Thymus (tissue), 14 donors: Measurements from ENCODE around the gene UGT1A8. TPM values are rescaled to one million over a fixed set of nuclear protein-coding genes. Genes with fewer than 3 reads are reported as not detected.
"Not testable (repeated sequence)": the region's sequence is repeated elsewhere in the genome, so short reads cannot be mapped to it uniquely, and the experiment has no call there.

Experiments
- DNase-seq, 9 donors: peaks; one replicate each; pipeline ENCODE4 v3.0.0-alpha.2; 2013; ENCODE audit warnings: low spot score in 9 of 9, low read depth in 6 of 9, missing footprints in 1 of 9
- H3K27ac ChIP-seq, 2 donors: one replicate each; pipeline ENCODE4 v1.5.1; 2013; ENCODE audit warnings: control low read depth in 1 of 2, low read depth in 1 of 2, low read length in 1 of 2, mild to moderate bottlenecking in 1 of 2, moderate library complexity in 1 of 2
- H3K27me3 ChIP-seq, 2 donors: one replicate each; pipeline ENCODE4 v1.5.1; 2013; ENCODE audit warnings: low read length in 1 of 2; ENCODE audit not compliant: control insufficient read depth in 2 of 2, insufficient read depth in 1 of 2
- H3K36me3 ChIP-seq, 2 donors: one replicate each; pipeline ENCODE4 v1.5.1; 2013; ENCODE audit warnings: low read length in 1 of 2, mild to moderate bottlenecking in 1 of 2, moderate library complexity in 1 of 2; ENCODE audit not compliant: control insufficient read depth in 2 of 2, insufficient read depth in 2 of 2
- H3K4me1 ChIP-seq, 2 donors: one replicate each; pipeline ENCODE4 v1.5.1; 2013; ENCODE audit warnings: low read length in 2 of 2; ENCODE audit not compliant: control insufficient read depth in 2 of 2, insufficient read depth in 2 of 2
- H3K4me3 ChIP-seq, 2 donors: one replicate each; pipeline ENCODE4 v1.5.1; 2013; ENCODE audit warnings: low read length in 2 of 2, control low read depth in 1 of 2, mild to moderate bottlenecking in 1 of 2
- H3K9me3 ChIP-seq, 2 donors: one replicate each; pipeline ENCODE4 v1.5.1; 2013; ENCODE audit warnings: low read length in 1 of 2, mild to moderate bottlenecking in 1 of 2; ENCODE audit not compliant: control insufficient read depth in 2 of 2, insufficient read depth in 1 of 2
- WGBS: extraction: QIAGEN DNeasy Blood & Tissue Kit; methylation state at CpG from one replicate; pipeline ENCODE4 v1.1.7; 2013; 5-methylcytosine and 5-hydroxymethylcytosine counted together
- long read RNA-seq, 10 donors: transcript quantifications; one replicate each; lab custom pipeline, GENCODE V29; 2026
- polyA plus RNA-seq: library from polyadenylated mRNA; stranded (reverse); fragments of 200-250 nt; gene quantifications from one replicate; pipeline ENCODE4 v1.2.3, GENCODE V29; 2013
- total RNA-seq: library from RNA; stranded (reverse); fragments of 120-200 nt; gene quantifications from one replicate; pipeline ENCODE4 v1.2.4, GENCODE V29; 2013
- donor health status: healthy.

UGT1A8 gene
- 0.24 TPM for total RNA-seq
- polyA plus RNA-seq, result 2.6 TPM
- long read RNA-seq, donor 1, result 0 reads
- long read RNA-seq, donor 2, result 0 reads
- long read RNA-seq, donor 3, result 0 reads
- long read RNA-seq, donor 4, result 0 reads
- long read RNA-seq, donor 5, partial matches to known transcripts, result 0 of 1 reads
- long read RNA-seq, donor 5, other reads (novel, unspliced or antisense), result 0 of 1 reads
- long read RNA-seq, donor 6, result 0 reads
- long read RNA-seq, donor 7, result 0 reads
- long read RNA-seq, donor 8, result 0 reads
- long read RNA-seq, donor 9, result 0 reads
- long read RNA-seq, donor 10, result 0 reads

GRCh38 chr2:233617476-233617875 lies at the start of gene UGT1A8:
Gene UGT1A8 (plus strand): TSS chr2:233617633. CDS start chr2:233617708, 75 bp downstream.
- H3K27ac ChIP-seq, H3K4me3 ChIP-seq, H3K9me3 ChIP-seq, DNase-seq, H3K27me3 ChIP-seq, H3K36me3 ChIP-seq, H3K4me1 ChIP-seq: not testable (repeated sequence)
- WGBS, result 94% methylated on average over 5 of the region's 5 CpGs

- WGBS, result 94% methylated on average over 1 of the region's 1 CpG
- no peaks in the 10 kb centered on the region for H3K36me3 ChIP-seq
These were observed 46.4 kb upstream of the UGT1A8 start for GRCh38 chr2:233571001-233571400.

GRCh38 chr2:233571462-233571861 lies 46.0 kb upstream of the UGT1A8 start:
- Histone ChIP-seq H3K4me3 (no peak overlapping the region), H3K9me3 (peaks cover under 1 to 5% of the 10 kb centered on the region in 2 donors), H3K27ac (no peak overlapping the region), H3K27me3 (peaks cover 0 to 3% of the 10 kb centered on the region in 2 donors), H3K36me3 (no peaks in the 10 kb centered on the region), H3K4me1 (no peaks in the 10 kb centered on the region)
- WGBS, result 86% methylated on average over 2 of the region's 2 CpGs
- DNase-seq, result no peak

More at GRCh38 chr2:233571001-233571400, 46.4 kb upstream of the UGT1A8 start:
- Histone ChIP-seq H3K4me3 (no peak overlapping the region), H3K27me3 (peaks cover 0 to 3% of the 10 kb centered on the region in 2 donors), H3K9me3 (peaks cover 1 to 2% of the 10 kb centered on the region in 2 donors), H3K4me1 (no peaks in the 10 kb centered on the region), H3K27ac (no peak overlapping the region)
- no peak for DNase-seq

GRCh38 chr2:233572468-233572867 lies 45.0 kb upstream of the UGT1A8 start:
- Histone ChIP-seq H3K4me1 (no peaks in the 10 kb centered on the region), H3K9me3 (peaks cover 0 to 5% of the 10 kb centered on the region in 2 donors), H3K4me3 (no peak overlapping the region), H3K27ac (no peak overlapping the region), H3K27me3 (no peaks in the 10 kb centered on the region), H3K36me3 (no peaks in the 10 kb centered on the region)
- WGBS, result 96% methylated on average over 4 of the region's 4 CpGs
- no peak for DNase-seq

GRCh38 chr2:233577341-233577740 lies 40.1 kb upstream of the UGT1A8 start:
- 78% methylated on average over 5 of the region's 5 CpGs for WGBS

GRCh38 chr2:233583217-233583965 lies 34.0 kb upstream of the UGT1A8 start:
- not testable (repeated sequence) for H3K27ac ChIP-seq, DNase-seq, H3K9me3 ChIP-seq, H3K4me1 ChIP-seq, H3K36me3 ChIP-seq, H3K4me3 ChIP-seq, H3K27me3 ChIP-seq
- 89% methylated on average over 35 of the region's 35 CpGs for WGBS

More at GRCh38 chr2:233577341-233577740, 40.1 kb upstream of the UGT1A8 start:
- H3K9me3 ChIP-seq, H3K36me3 ChIP-seq, H3K27me3 ChIP-seq, H3K4me1 ChIP-seq, H3K27ac ChIP-seq, DNase-seq, H3K4me3 ChIP-seq: not testable (repeated sequence)

- Histone ChIP-seq H3K4me3 (no peak overlapping the region), H3K27me3 (no peaks in the 10 kb centered on the region), H3K9me3 (no peaks in the 10 kb centered on the region), H3K36me3 (no peaks in the 10 kb centered on the region), H3K27ac (no peak overlapping the region), H3K4me1 (no peaks in the 10 kb centered on the region)
- WGBS, result 96% methylated on average over 1 of the region's 1 CpG
- DNase-seq, result no peak
These were observed 33.2 kb upstream of the UGT1A8 start for GRCh38 chr2:233584210-233584609.

- no peaks in the 10 kb centered on the region for H3K27me3 ChIP-seq
- H3K36me3 ChIP-seq, result no peaks in the 10 kb centered on the region
- WGBS, result 97% methylated on average over 2 of the region's 2 CpGs
- no peaks in the 10 kb centered on the region for H3K4me1 ChIP-seq
- no peaks in the 10 kb centered on the region for H3K9me3 ChIP-seq
- H3K4me3 ChIP-seq, result no peak overlapping the region
- H3K27ac ChIP-seq, result no peak overlapping the region
- DNase-seq, result no peak
These were observed 29.0 kb upstream of the UGT1A8 start for GRCh38 chr2:233588400-233588799.

- not testable (repeated sequence) for H3K9me3 ChIP-seq, H3K36me3 ChIP-seq, H3K4me3 ChIP-seq, H3K27me3 ChIP-seq, H3K27ac ChIP-seq, H3K4me1 ChIP-seq, DNase-seq
- 100% methylated on average over 1 of the region's 1 CpG for WGBS
These were observed 24.7 kb upstream of the UGT1A8 start for GRCh38 chr2:233592706-233593105.
